GM12891 (cell line): Measurements from ENCODE around the gene TNS1.

Source experiments
- POLR2A ChIP-seq: IDR thresholded peaks from 2 replicates; pipeline ENCODE4 v1.6.1; 2011; ENCODE audit warnings: low read depth, low read length, control low read depth
- POU2F2 ChIP-seq: IDR thresholded peaks from 2 replicates; pipeline ENCODE4 v1.6.1; 2011; ENCODE audit warnings: low read depth, mild to moderate bottlenecking, control low read depth, low read length, moderate library complexity

DNA sequence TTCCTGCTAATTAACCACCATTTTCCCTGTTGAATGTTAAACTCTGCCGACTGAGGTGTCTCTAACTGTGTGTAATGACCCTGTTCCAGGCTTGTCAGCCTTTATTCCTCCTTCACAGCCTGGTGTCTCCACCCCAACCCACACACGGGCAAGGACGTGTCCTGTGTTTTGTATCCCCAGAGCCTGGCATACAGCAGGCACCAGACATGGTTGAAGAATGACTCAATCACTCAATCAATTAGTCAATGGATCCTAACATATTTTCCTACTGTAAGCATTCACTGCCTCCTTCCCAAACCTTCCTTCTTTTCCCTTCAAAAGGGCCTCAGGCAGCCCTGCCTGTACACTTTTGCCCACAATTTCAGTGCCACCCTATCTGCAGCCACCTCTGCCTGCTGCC, 2.7 kb upstream of the TNS1 start:
- TF ChIP-seq POLR2A (no peak), POU2F2 (no peak)
